GM21367 (cell line): Measurements from ENCODE around the gene DDX39B.
"Not testable (repeated sequence)": the region's sequence is repeated elsewhere in the genome, so short reads cannot be mapped to it uniquely, and the experiment has no call there.

Experiments used
- ATAC-seq: cut with Tn5 transposase; IDR thresholded peaks from one replicate; pipeline ENCODE4 v1.9.1; 2021; ENCODE audit not compliant: unreplicated experiment

The DDX39B gene

GRCh38 chr6:31487674-31488073 is 54.1 kb downstream of the DDX39B start:
- not testable (repeated sequence) for ATAC-seq

- not testable (repeated sequence) for ATAC-seq
These were observed 55.6 kb downstream of the DDX39B start for GRCh38 chr6:31486065-31486837.

DNA sequence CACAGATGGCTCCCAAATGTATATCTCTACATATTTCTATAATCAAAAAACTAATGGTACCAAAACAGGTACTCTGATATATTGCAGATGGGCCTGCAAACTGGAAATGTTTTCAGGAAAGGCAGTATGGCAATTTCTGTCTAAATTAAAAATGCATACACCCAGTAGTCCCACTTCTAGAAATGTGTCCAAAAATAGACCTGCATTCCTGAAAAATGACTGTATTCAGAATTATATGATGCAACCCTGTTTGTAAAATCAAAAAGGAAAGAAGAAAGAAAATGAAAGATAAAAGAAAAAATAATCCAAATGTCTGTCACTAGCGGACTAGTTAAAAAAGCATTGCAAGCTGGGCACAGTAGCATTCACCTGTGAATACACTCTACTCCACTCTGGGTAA is 56.7 kb downstream of the DDX39B start:
- ATAC-seq, result no peak

DNA sequence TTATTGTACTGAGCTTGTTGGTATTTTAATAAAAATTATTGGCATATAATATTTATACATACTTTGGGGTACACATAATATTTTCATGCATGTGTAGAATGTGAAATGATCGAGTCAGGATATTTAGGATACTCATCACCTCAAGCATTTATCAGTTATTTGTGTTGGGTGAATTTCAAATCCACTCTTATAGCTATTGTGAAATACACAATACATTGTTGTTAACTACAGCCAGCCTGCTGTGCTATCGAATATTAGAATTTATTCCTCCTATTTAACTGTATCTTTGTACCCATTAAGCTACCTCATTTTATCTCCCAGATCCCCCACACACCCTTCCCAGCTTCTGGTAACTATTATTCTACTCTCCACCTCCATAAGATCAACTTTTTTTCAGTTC is 58.4 kb downstream of the DDX39B start:
- no peak for ATAC-seq

DNA sequence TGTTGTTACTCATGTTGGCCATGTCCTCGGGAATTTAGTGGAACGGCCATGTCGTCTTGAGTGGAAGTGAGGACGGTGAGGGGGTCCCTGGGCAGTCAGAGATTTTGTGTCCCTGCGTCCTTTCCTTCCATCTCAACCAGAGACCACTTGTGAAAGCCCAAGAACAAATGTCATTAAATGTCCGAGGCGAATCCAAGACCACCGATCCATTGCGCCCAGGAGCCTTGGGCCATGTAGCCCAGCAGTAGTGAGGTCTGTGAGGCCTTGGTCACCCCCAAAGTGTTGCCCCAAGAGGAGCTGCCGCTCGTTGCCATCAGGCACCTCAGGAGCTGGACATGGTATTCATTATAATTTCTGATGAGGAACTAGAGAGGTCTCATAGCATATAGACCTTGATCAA is 61.2 kb downstream of the DDX39B start:
- no peak for ATAC-seq
